ENCODE data around the gene BCAS4. TPM values are rescaled to one million over a fixed set of nuclear protein-coding genes. Genes with fewer than 3 reads are reported as not detected.

The BCAS4 gene
- total RNA-seq, 1 experiment from 2014 or later = 25.8 TPM

GRCh38 chr20:50834599-50835005, 39.7 kb downstream of the BCAS4 start (continued):
- TF ChIP-seq E2F4 (CRISPR knock-in tag; IDR thresholded peaks at IDR 0.05; ENCODE audit: borderline replicate concordance, low read depth) (no peak), NR3C1 (CRISPR knock-in tag; conservative IDR thresholded peaks at IDR 0.05; ENCODE audit: low read depth) (no peak)

GRCh38 chr20:50837532-50838321, 42.9 kb downstream of the BCAS4 start:
- Mint-ChIP-seq H3K9me3 (no peaks in the 10 kb centered on the region), H3K4me3 (no peak overlapping the region), H3K27me3 (ENCODE audit: low read depth) (no peaks in the 10 kb centered on the region), H3K36me3 (peaks cover 2% of the 10 kb centered on the region), H3K27ac (peak overlapping the region; percentile 39), H3K4me1 (no peaks in the 10 kb centered on the region)
- ChIA-PET POLR2A (no interaction called here), CTCF (no interaction called here)
- DNase-seq (ENCODE audit: low spot score) (no peak), ATAC-seq (no peak)
- TF ChIP-seq GABPB1 (CRISPR knock-in tag; IDR thresholded peaks at IDR 0.05) (no peak), SMAD4 (CRISPR knock-in tag; IDR thresholded peaks at IDR 0.05) (no peak), ARID4B (CRISPR knock-in tag; IDR thresholded peaks at IDR 0.05; ENCODE audit: borderline replicate concordance) (no peak), MAX (CRISPR knock-in tag; IDR thresholded peaks at IDR 0.05) (no peak), E2F5 (CRISPR knock-in tag; IDR thresholded peaks at IDR 0.05) (no peak), SP1 (CRISPR knock-in tag; conservative IDR thresholded peaks at IDR 0.05) (no peak), ERG (CRISPR knock-in tag; IDR thresholded peaks at IDR 0.05) (no peak), IRF1 (CRISPR knock-in tag; IDR thresholded peaks at IDR 0.05) (no peak), NR2C2 (CRISPR knock-in tag; IDR thresholded peaks at IDR 0.05) (no peak), RELA (CRISPR knock-in tag; IDR thresholded peaks at IDR 0.05; ENCODE audit: borderline replicate concordance) (no peak), HMGA2 (CRISPR knock-in tag; IDR thresholded peaks at IDR 0.05) (no peak), FOXP1 (CRISPR knock-in tag; IDR thresholded peaks at IDR 0.05; ENCODE audit: borderline replicate concordance) (no peak), E2F4 (CRISPR knock-in tag; IDR thresholded peaks at IDR 0.05; ENCODE audit: borderline replicate concordance, low read depth) (no peak), JAZF1 (CRISPR knock-in tag; IDR thresholded peaks at IDR 0.05) (no peak), MLX (CRISPR knock-in tag; IDR thresholded peaks at IDR 0.05) (no peak)
